HG03558 (cell line): ENCODE measurements around the gene ZWILCH.

Source experiments
- ATAC-seq: cut with Tn5 transposase; IDR thresholded peaks from one replicate; pipeline ENCODE4 v1.9.1; 2021; ENCODE audit warnings: moderate number of reproducible peaks; ENCODE audit not compliant: unreplicated experiment; ENCODE audit errors: extremely low read depth

The ZWILCH gene

DNA sequence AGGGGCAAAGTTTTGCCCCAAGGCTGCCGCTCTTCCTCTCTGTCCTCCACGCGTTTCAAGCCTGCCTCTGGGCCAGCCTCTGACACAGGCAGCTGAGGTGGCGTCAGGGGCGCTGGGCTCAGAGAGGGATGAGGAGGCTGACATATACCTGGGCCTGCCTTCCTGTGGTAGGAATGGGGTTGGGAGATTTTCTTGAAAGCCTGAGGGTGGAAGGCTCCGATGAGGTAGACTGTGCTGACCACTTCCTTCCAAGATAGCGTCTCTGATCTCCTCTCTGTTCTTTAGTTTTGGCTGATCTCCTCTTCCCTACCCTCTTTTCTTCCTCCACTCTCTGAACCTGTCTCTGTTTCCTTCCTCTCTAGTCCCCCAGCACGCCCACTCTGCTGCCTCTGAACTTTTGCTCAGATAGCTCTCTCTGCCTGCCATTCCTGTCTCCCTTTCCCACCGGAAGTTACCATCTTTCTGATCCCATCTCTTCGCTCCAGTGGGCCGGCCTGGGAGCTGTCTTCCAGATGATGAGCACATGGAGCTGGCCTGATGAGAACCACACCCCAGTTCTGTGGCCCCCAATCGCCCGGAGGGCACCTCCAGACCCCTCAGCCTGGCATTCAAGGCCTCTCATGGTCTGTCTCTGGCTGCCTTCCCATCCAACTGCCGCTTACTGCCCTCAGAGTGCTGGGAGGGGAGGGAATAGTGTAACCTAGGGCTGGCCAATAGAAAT lies 93.1 kb downstream of the ZWILCH start:
- no peak for ATAC-seq
